Activated T-helper 1 cell treated with anti-CD3 and anti-CD28 coated beads, Interleukin-2, amount 50 U/mL, for 16 hours (primary cell): Measurements from ENCODE around the gene KRTAP10-3.

Experiments used
- DNase-seq, 2 donors: peaks; one replicate each; pipeline ENCODE4 v3.0.0-alpha.2; 2020; ENCODE audit warnings: low read depth in 1 of 2, low spot score in 1 of 2

KRTAP10-3 gene

DNA sequence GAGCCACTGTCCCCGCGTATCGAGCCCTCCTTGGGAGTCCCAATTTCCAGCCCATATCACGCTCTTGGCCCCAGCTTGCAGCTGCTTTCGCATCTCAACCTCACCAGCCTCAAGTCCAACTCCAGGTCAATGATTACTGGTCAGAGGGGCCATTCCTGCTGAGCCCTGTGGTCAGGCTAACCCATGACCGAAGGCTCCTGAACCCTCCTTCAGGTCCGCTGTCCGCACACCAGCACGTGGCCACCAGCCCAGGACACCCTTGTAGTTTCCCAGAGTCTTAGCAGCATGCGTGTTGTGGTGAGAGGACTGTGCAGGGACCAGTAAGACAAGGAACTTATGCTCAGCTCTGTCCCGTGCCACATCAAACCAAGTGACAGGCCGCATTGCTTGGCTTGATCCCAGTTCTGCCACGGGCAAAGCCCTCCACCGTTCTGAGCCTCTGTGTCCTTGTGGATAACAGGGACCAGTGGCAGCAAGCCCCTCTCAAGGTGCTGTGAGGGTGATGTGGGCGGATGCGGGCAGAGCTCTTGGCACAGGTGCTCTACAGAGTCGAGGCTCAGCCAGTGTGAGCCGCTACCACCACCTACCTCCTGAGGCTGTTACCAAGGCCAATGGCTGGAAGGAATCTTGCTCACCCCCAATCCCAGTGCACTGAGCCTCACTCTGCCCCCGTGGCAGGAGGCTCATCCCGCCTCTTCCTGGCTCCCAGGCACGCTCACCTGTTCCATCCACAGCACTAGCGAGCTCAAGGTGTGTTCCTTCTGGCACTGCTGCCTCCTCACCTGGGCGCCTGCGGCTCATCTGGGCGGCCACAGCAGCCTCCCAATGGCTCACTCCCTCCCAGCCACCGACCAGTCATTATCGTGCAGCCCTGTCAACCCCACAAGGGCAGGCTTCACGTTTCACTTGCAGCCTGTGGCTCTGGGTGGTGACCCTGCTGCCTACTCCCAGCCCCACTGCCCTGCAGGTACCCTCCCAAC lies 39.0 kb downstream of the KRTAP10-3 start:
- no peak for DNase-seq

DNA sequence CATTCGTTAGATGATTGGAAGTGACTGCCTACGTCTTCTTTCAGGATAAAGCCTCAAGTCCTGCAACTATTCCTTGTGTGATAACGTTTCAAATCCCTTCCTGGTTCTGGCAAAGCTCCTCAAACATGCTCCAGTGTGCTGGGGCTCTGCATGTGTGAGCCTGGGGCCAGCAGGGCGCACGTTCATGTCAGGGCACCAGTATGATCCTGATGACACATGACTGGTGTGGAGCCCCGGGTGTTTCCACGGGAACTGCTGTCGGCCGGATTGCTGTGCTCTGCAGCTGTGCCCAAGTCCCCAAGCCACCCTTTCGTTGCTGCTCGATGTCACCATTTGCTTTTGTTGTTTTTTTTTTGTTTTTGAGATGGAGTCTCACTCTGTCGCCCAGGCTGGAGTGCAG lies 39.9 kb downstream of the KRTAP10-3 start:
- no peak for DNase-seq

DNA sequence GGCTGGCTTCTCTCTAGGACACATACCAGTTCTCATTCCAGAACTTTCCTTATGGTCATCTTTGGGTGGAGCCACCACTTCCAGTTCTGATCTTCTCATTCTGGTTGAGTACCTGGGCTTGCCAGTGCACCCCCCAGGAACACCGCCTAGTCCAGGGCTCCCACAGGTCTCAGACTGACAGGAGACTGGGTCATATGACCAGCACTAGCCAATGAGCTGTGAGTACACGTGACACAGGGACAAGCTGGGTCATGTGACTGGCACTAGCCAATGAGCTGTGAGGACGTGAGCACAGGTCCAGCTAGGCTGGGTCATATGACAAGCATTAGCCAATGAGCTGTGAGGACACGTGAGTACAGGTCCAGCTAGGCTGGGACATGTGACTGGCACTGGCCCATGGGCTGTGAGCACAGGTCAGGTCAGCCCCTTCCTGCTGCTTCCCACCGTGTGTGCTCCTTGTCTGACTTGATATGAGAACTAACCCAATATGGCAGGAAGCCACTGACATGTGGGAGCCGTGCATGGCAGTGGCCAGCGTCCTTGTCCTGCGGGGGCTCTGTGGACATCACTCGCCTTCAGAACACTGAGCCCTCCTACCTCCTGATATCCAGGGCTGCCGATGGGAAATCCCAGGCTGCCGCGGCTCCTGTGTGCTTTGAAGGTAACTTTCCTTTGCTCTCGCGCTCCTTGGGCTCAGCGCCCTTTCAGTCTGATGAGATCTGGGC lies 41.3 kb downstream of the KRTAP10-3 start:
- no peak for DNase-seq

DNA sequence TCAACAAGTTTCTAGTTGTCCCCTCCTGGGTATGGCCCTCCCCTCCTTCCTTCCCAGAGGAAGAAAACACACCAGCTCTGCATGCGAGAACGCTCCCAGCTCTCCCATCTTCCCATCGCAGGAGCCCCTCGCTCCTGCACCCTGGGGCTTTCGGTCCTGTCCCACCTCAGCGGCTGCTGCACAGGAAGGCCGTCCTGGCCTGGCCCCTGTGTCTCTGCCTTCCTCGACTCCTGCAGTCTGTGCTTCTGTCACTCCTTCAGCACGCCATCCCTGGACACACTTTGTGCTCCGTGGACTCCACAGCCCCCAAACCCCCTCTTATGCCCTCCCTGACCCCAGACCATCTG lies 41.8 kb downstream of the KRTAP10-3 start:
- no peak for DNase-seq

DNA sequence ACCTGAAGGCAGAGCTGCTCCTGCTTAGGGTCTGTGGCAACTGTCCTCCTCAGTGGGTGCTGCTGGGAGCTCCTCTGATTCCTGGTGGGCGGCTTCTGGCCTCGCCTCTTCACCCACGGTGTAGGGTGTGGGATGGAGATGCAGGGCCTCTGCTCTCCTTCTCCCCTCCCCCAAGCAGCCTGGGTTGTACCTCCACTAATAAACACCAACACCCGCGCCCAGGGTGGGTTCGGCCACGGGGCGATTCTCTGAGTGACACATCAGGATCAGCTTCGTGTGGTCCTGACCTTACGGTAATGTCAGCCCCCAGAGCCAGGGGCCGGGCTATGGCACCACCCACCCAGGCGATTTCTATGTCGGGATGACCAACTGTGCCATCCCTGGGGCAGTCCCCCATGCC lies 42.3 kb downstream of the KRTAP10-3 start:
- no peak for DNase-seq

DNA sequence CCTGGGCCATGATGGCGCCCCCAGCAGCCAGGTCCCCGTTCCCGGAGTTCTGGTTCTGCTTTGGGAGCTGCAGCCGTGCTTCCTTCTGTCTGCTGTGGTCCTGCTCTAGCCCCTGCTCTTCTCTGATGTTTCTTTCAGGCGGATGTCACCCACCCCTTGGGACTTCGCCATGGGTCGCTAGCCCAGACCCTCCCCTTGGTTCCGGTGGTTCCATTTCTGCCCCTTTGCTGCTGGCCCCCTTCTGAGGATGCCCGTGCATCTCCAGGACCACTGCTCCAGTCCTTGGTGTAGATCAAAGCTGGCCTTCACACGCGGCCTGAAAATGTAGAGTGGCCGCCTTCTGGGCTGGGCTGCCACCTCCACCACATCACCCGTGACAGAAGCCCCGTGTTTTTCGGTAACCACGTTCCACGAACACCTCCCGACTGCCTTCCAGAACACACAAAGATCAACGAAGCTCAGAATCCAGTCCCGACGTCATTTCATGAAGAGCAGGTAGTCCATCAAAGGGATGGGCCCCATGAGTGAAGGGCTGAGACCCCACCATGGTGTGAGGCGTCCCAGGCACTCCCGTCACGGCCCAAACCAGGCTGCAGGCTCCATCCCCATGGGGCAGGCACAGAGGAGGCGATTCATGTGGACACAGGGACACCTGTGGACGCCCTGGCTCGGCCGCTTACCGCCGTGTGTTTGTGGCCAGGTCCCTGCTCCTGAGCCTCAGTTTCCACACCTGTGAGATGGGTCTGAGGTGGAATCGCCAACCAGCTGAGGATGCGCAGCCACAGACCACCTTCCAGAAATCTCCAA lies 43.0 kb downstream of the KRTAP10-3 start:
- DNase-seq, result no peak

DNA sequence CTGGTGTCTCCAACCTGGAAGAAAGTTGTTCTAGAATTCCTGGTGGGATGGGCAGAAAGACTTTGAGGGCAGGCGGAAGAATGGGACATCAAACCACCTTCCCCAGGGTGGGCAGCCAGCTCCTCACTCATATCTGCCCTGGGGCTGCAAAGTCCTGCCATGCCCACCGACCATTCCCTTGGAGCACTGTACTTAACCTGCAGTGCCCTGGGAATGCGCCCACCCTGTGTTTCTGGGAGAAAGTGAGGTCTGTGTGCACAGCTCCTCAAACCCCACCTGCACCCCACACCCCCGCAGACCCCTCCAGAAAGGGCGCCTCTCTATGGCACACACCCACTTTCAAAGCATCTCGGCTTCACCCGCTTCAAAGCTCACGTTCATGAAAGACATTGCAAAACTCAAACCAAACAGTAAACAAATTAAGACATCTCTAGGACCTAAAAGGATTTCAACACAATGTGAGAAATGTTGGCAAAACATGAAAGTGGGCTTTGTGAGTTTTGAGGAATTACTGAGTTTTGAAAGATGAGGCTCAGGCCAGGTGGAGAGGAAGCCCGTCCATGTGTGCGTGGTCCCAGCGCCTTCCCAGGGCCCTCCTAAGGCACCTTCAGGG lies 43.7 kb downstream of the KRTAP10-3 start:
- DNase-seq, result no peak

DNA sequence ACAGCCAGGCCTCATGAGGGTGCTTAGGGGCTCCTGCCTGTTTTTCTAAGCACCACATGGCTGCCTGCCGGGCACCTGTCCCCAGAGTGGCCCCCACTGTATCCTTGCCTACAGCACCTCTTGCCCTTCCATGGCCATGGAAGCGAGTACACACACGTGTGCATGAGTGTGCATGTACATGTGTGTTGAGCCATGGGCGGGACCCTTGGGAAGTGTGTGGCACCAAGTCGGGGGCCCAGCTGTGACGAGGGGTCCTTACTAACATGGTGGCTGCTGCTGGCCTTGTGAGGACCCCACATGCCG lies 44.4 kb downstream of the KRTAP10-3 start:
- DNase-seq, result no peak

DNA sequence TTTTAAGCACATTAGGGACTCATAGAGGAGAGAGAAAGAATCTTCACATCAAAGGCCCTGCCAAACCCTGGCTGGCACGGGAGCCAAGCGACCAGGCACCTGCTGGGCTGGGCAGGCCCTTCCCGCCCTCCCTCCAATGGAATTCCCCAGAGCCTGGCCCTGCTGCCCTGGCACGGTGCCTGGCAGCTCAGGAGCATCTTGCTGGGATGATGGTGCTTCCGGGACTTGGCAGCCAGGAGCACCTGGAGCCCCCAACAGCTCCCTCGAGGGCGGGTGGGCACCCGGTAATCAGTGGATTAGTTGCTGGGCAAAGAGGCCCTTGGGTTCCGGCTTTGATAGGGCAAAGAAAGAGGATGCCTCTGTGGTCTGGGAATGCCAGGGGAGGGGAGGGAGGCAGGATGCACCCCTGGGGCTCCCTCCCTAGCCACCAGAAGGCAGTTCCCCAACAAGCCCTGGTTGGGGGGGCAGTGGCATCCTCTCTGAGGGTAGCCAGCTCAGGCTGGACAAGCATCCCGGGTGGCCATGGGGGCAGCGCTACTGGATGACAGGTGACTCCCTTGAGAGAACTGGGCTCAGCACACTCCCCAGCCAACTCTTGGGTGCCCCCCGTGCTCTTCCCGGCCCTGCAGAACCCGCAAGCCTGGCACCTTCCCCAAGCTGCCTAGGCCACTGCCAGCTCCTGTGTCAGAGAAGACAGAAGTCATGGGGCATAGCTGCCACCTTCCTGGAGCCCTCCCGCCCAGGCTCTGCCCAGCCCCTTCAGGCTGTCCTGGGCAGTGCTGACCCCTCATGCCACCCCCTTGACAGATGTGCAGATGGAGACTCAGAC lies 45.0 kb downstream of the KRTAP10-3 start:
- DNase-seq, result no peak

DNA sequence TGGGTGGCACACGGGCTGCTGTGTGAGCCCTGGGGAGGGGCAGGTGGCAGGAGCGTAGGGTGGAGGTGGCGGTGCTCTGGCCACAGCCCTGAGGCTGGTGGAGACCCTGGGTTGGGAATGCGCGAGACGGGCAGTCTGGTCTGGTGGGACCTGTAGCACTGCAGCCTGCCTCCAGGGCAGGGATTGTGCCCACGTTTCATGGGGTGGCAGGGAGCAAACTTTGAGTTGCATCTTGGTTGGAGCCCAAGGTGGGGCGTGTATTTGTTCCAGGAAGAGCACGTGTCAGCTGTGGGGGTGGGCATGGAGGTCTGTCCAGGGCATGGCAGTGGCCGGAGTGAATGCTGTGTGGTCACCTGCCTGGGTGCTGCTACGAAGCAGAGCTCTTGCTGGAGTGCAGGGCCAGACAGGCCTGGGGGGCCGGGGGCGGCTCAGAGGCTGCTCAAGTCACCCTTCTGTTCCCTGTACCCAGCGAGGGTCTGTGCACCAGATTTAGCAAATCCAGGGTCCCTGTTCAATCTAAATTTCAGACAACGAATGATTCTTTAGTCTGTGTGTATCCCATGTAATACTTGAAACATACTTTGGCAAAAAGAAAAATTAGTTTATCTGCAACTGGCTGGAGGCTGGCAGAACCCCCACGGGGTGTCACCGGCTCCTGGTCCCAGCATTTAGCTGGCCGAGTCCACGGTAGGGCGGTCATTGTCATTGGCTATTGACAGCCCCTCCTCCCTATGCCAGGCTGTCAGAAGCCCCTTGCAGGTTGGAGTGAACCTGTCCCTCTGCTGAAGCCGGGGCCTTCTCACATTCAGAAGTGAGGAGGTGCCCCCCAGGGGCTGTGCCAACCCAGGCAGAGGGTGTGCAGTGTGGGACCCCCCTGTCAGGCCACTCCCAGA lies 45.9 kb downstream of the KRTAP10-3 start:
- DNase-seq, result no peak

DNA sequence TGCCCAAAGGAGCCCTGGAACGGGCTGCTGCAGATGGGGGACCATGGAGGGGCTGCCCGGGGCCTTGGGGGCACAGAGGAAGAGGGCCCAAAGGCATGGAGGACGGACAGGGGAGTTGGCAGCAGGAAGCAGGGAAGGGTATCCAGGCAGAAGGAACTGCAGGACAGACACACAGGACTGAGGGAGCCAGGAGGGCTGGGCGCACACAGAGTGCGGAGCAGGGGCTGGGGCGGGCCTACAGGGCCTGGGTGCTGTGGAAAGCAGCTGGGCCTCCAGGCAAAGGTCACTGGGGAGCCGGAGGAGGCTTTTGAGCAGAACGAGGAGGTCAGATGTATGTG lies 46.7 kb downstream of the KRTAP10-3 start:
- DNase-seq, result no peak

DNA sequence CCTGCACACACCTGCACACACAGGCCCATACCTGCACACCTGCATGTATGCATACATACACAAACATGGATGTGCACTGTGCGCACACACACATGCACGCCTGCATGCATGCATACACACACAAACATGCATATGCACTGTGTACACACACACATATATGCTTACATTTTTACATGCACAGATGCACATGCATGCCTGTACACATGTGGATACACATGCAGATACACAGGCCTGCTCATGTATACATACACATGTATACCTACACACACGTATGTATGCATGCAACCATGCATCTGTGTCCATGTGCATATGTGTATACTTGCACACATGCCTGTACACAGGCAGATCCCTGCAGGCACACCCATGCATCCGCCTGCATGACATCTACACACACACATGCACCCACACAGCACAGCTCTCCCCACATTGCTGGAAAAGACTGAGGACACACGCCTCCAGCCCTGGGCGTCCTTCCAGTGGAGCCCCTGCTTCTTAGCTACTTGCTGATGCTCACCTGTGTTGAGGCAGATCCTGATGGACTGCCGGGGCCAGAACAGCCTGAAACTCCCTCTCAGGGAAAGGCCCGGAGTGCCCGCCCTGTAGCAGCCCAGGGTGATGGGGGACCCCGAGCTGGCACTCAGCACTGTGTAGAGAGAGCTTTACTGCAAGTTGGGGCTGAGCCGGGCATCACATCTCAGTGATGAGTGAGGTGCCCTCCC lies 47.2 kb downstream of the KRTAP10-3 start:
- no peak for DNase-seq

DNA sequence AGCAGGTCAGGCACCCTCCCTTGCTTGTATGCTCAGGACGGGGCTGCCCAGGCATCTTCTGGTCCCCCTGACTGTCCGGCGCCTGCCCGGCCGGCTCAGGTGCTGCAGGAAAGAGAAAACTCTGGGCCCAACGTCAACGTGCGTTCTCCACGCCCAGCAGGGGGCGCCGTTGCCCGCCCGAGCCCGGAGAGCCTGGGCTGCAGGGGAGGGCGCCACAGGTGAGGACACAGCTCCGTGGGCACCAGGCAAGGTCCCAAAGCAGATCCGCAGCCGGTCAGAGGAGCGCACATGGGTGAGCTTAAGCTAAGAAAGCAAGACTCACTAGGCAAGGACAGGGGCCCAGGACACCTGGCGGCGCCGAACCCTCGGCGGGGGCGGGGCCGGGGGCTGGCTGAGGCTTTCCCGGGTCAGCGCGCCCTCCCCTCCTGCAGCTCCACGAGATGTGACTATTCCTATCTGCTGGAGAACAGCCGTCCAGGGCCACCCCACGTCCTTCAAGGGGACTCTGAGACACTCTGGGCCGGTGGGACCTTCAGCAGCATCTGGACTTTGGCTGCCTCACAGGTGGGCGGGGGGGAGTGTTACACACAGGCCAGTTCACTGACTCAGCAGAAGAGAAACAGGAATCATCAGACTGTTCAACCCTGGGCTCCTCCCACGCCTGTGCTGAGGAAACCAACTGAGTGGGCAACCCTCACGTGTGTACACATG lies 47.9 kb downstream of the KRTAP10-3 start:
- peak; percentile 71 to 77 for DNase-seq

DNA sequence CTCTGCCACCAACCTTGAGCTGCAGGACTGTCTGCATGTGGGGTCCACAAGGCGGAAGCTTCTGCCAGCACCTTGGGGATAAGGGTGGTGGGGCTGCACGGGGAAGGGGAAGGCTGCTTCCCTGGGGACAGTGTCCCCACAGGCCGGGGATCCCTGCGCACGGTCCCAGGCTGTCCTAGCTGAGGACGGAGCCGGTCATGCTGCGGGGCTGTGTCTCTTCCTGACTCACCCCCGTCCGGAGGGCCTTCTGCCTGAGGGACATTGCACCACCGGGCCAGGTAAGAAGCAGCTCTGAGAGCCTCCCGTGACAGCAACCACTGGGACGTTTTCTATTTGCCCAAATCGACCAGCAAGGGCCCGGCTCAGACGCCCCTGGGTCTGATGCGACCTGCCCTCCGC lies 48.5 kb downstream of the KRTAP10-3 start:
- no peak for DNase-seq

DNA sequence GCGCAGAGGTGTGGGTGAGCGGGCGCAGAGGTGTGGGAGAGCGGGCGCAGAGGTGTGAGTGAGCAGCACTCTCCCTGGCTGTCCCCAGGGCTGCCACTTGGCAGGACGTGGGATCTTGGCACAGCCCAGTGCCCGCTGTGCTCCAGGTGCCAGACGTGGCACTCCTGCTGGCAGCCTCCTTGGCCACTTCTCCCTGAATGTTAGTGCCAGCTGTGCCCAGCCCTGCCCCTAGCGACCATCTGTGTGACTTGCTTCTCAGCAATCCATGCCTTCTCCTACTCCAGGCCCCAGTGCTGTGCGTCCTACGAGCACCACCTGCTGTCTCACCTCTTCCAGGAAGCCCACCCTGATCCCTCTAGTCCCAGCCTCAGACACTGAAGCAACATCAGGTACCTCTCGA lies 49.1 kb downstream of the KRTAP10-3 start:
- DNase-seq, result no peak

DNA sequence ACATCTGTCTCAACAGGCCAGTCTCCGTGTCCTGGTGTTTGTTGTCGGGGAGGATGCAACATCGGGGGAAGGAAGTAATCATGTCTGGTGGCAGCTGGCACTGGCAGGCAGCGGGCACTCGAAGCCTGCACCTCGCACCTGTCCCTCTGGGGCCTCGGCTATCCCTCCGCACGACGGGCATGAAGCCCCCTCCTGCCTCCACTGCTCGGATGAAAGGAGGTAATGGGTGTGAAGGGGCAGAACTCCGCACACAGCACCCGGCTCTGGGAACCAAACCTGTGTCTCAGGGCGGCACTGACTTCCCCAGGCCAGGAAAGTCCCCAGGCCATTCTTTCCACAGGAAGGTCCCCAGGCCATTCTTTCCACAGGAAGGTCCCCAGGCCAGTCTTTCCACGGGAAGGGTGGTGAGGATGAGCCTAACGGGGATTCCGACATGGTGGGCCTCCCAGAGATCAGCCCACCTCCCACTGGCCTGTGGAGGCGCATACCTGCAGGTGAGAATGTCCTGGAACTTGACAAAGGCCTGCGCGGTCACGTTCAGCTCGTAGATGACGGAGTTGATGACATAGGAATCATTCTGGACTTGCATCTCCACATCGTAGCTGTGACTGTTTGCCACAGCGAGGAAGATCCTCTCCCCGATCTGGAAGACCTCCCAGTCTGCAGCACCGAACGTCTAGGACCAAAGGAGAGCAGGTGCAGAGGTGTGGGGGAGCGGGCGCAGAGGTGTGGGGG lies 49.7 kb downstream of the KRTAP10-3 start:
- DNase-seq, result no peak

DNA sequence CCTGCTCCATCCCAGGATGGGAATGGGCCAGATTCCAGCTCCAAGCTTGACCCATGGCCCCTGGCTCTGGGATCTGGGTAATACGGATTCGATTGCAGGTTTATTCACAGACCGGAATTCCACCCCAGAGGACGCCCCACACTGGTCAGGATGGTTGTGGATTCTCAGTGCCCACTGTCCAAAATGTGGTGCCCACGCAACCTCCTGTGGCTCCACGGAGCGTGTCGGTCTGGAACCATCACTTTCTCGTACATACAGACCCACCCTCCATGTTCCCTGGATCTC lies 50.2 kb downstream of the KRTAP10-3 start:
- DNase-seq, result no peak
